Smooth muscle cell (in vitro differentiated cells): ENCODE data around the gene SAXO1. TPM values are rescaled to one million over a fixed set of nuclear protein-coding genes. Genes with fewer than 3 reads are reported as not detected.

Source experiments
- DNase-seq: peaks from one replicate; lab custom pipeline; 2025; ENCODE audit not compliant: unreplicated experiment; lab: John Stamatoyannopoulos, UW
- H2AFZ ChIP-seq: fragments of 200-600 bp; sonication (generic); 2 replicates; pipeline ENCODE4 v1.6.0; 2016; ENCODE audit warnings: antibody characterized with exemption, low read depth, mild to moderate bottlenecking
- H3F3A ChIP-seq: fragments of 200-600 bp; sonication (generic); 2 replicates; pipeline ENCODE4 v1.6.0; 2017; ENCODE audit warnings: antibody characterized with exemption, low read depth
- H3K27ac ChIP-seq: fragments of 200-600 bp; sonication (generic); 2 replicates; pipeline ENCODE4 v1.5.1; 2016; ENCODE audit warnings: low read depth, mild to moderate bottlenecking
- H3K27me3 ChIP-seq: fragments of 200-600 bp; sonication (generic); 2 replicates; pipeline ENCODE4 v1.6.1; 2016; ENCODE audit warnings: low read depth, mild to moderate bottlenecking
- H3K36me3 ChIP-seq: fragments of 200-600 bp; sonication (generic); 2 replicates; pipeline ENCODE4 v1.5.1; 2016; ENCODE audit warnings: low read depth
- H3K4me1 ChIP-seq: fragments of 200-600 bp; sonication (generic); 2 replicates; pipeline ENCODE4 v1.5.1; 2016; ENCODE audit warnings: low read depth
- H3K4me2 ChIP-seq: fragments of 200-600 bp; sonication (generic); 2 replicates; pipeline ENCODE4 v1.6.0; 2016; ENCODE audit warnings: mild to moderate bottlenecking
- H3K4me3 ChIP-seq: fragments of 200-600 bp; sonication (generic); 2 replicates; pipeline ENCODE4 v1.5.1; 2016; ENCODE audit warnings: mild to moderate bottlenecking
- H3K79me2 ChIP-seq: fragments of 200-600 bp; sonication (generic); 2 replicates; pipeline ENCODE4 v1.6.0; 2016; ENCODE audit warnings: low read depth, mild to moderate bottlenecking
- H3K9ac ChIP-seq: fragments of 200-600 bp; sonication (generic); 2 replicates; pipeline ENCODE4 v1.6.0; 2016; ENCODE audit warnings: low read depth
- H3K9me3 ChIP-seq: fragments of 200-600 bp; sonication (generic); replicated peaks from 2 replicates; pipeline ENCODE4 v1.5.1; 2016; ENCODE audit warnings: low read depth
- H4K20me1 ChIP-seq: fragments of 200-600 bp; sonication (generic); 2 replicates; pipeline ENCODE4 v1.6.0; 2016; ENCODE audit warnings: low read depth
- WGBS: methylation state at CpG from one replicate; pipeline ENCODE4 v1.1.7; 2016; ENCODE audit warnings: low lambda C conversion rate; 5-methylcytosine and 5-hydroxymethylcytosine counted together
- polyA plus RNA-seq: library from polyadenylated mRNA; unstranded; fragments of >200 nt; fragmentation: Nextera tagmentation; extraction: Ambion mirVana; gene quantifications from 2 replicates; pipeline ENCODE4 v1.2.1, GENCODE V29; 2016
- total RNA-seq: library from RNA; depleted of rRNA; stranded (reverse); fragments of >200 nt; gene quantifications from 2 replicates; pipeline ENCODE4 v1.2.3, GENCODE V29; 2014
- TF ChIP-seq, protein P1 (sequence below): fragments of 200-600 bp; sonication (generic); IDR thresholded peaks from 2 replicates; pipeline ENCODE4 v1.5.1; 2017; ENCODE audit warnings: borderline replicate concordance, mild to moderate bottlenecking, antibody characterized with exemption; ENCODE audit not compliant: insufficient read depth, poor library complexity, severe bottlenecking

Gene SAXO1
- total and polyA plus RNA-seq, 2 experiments from 2014 or later: 0.08 TPM; not detected in 1

DNA sequence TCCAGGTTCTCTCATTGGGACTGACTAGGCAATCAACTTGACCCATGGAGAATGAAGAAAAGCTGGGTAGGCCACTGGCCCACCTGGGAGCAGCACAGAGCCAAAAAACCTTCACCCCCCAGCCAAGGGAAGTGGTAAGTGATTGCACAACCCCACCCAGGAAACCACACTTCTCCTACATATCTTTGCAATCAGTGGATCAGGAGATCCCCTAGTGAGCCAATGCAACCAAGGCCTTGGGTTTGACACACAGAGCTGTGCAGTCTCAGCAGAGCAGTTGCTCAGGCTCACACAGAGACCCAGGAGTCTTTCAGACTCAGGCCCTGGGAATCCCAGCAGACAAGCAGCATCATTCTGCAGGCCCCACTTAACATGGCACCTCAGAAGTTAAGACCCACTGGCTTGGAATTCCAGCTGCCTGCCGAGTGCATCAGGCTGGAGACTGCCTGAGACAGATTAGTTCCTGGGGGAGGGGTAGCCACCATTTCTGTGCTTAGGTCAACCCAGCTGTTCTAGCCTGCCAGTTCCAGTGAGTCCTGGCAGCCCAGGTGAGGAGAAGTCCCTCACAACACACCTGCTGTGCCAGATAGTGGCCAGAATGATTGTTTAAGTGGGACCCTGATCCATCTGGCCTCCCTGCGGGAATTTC, 136.4 kb downstream of the SAXO1 start:
- H3F3A ChIP-seq: no peaks in the 10 kb centered on the region
- peaks cover 5% of the 10 kb centered on the region for H3K9me3 ChIP-seq
- H4K20me1 ChIP-seq: no peaks in the 10 kb centered on the region
- DNase-seq: no peak
- no peak overlapping the region for H3K9ac ChIP-seq
- H3K4me3 ChIP-seq: no peak overlapping the region
- no peaks in the 10 kb centered on the region for H3K79me2 ChIP-seq
- no peak overlapping the region for H3K4me2 ChIP-seq
- H3K4me1 ChIP-seq: no peaks in the 10 kb centered on the region
- H3K36me3 ChIP-seq: no peaks in the 10 kb centered on the region
- H3K27ac ChIP-seq: no peak overlapping the region
- WGBS: 84% methylated on average over 2 of the region's 2 CpGs
- TF ChIP-seq, protein P1, sequence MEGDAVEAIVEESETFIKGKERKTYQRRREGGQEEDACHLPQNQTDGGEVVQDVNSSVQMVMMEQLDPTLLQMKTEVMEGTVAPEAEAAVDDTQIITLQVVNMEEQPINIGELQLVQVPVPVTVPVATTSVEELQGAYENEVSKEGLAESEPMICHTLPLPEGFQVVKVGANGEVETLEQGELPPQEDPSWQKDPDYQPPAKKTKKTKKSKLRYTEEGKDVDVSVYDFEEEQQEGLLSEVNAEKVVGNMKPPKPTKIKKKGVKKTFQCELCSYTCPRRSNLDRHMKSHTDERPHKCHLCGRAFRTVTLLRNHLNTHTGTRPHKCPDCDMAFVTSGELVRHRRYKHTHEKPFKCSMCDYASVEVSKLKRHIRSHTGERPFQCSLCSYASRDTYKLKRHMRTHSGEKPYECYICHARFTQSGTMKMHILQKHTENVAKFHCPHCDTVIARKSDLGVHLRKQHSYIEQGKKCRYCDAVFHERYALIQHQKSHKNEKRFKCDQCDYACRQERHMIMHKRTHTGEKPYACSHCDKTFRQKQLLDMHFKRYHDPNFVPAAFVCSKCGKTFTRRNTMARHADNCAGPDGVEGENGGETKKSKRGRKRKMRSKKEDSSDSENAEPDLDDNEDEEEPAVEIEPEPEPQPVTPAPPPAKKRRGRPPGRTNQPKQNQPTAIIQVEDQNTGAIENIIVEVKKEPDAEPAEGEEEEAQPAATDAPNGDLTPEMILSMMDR: no peak
- no peaks in the 10 kb centered on the region for H3K27me3 ChIP-seq
- no peak overlapping the region for H2AFZ ChIP-seq

DNA sequence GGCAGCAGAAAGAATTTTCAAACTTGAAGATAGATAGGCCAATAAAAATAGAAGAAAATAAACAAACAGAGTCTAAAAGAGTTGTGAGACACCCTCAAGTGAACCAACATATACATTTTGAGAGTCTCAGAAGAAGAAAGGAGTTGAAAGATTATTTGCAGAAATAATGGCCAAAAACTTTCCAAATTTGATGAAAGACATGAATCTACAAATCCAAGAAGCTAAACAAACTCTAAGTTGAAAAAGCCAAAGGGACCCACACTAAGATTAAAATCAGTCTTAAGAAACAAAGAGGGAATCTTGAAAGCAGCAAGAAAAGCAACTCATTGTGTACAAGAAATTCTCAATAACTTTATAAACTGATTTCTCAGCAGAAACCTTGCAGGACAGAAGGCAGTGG, 137.0 kb downstream of the SAXO1 start:
- H2AFZ ChIP-seq: no peak overlapping the region
- H3F3A ChIP-seq: no peaks in the 10 kb centered on the region
- H3K36me3 ChIP-seq: no peaks in the 10 kb centered on the region
- H3K4me3 ChIP-seq: no peak overlapping the region
- DNase-seq: no peak
- H3K9me3 ChIP-seq: peaks cover 3% of the 10 kb centered on the region
- no peak overlapping the region for H3K27ac ChIP-seq
- no peak overlapping the region for H3K4me2 ChIP-seq
- H3K27me3 ChIP-seq: no peaks in the 10 kb centered on the region
- no peaks in the 10 kb centered on the region for H3K4me1 ChIP-seq
- no peak overlapping the region for H3K9ac ChIP-seq
- no peaks in the 10 kb centered on the region for H3K79me2 ChIP-seq
- TF ChIP-seq, protein P1: no peak
- no peaks in the 10 kb centered on the region for H4K20me1 ChIP-seq

DNA sequence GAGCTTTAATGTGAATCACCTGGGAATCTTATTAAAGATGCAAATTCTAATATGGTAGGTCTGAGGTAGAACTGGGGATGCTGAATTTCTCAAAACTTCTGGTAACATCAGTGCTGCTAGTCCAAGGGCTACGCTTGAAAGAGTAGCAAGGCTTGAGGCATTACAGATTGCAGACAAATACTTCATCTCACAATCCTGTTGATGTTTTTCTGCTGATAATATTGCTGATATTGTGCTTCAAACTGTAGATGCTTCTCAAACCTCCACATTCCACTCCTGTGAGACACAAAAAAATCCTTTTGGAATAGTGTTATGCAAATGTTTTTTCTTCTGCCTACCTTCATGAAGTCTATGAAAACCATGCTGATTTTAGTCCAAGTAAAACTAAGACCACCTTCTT, 139.5 kb downstream of the SAXO1 start:
- Histone ChIP-seq H4K20me1 (no peaks in the 10 kb centered on the region), H3K9ac (no peak overlapping the region), H3K79me2 (no peaks in the 10 kb centered on the region), H3K27me3 (no peaks in the 10 kb centered on the region), H2AFZ (no peak overlapping the region), H3K9me3 (peaks cover 3% of the 10 kb centered on the region), H3K27ac (no peak overlapping the region), H3F3A (no peaks in the 10 kb centered on the region), H3K36me3 (no peaks in the 10 kb centered on the region), H3K4me3 (no peak overlapping the region), H3K4me1 (no peaks in the 10 kb centered on the region), H3K4me2 (no peak overlapping the region)
- DNase-seq: no peak
- 90% methylated on average over 1 of the region's 1 CpG for WGBS
- TF ChIP-seq, protein P1: no peak

- Histone ChIP-seq H3K79me2 (no peaks in the 10 kb centered on the region), H3F3A (no peaks in the 10 kb centered on the region), H3K27ac (no peak overlapping the region), H3K4me2 (no peak overlapping the region), H4K20me1 (no peaks in the 10 kb centered on the region), H3K4me1 (no peaks in the 10 kb centered on the region), H3K4me3 (no peak overlapping the region), H3K9me3 (peaks cover 3% of the 10 kb centered on the region), H3K27me3 (no peaks in the 10 kb centered on the region), H3K36me3 (no peaks in the 10 kb centered on the region), H3K9ac (no peak overlapping the region), H2AFZ (no peak overlapping the region)
- no peak for DNase-seq
- WGBS: 73% methylated on average over 4 of the region's 4 CpGs
- TF ChIP-seq, protein P1: no peak
These were observed 140.0 kb downstream of the SAXO1 start for GRCh38 chr9:18893046-18893445.
